OCI-LY7 (cell line): ENCODE data around the gene KLF12. TPM values are rescaled to one million over a fixed set of nuclear protein-coding genes. Genes with fewer than 3 reads are reported as not detected.

ENCODE experiments used
- BruUV-seq: library from RNA; stranded (reverse); fragments of 400-500 nt; replicated peaks from 2 replicates; lab custom pipeline; 2021; lab: Mats Ljungman, UMichigan
- CTCF ChIA-PET: fragments of 300-600 bp; sonication (Branson Sonifier 250); formaldehyde crosslinking; loops from one replicate; lab custom pipeline; 2022; ENCODE audit warnings: antibody characterized with exemption; ENCODE audit not compliant: unreplicated experiment; lab: Charles Lee
- POLR2A ChIA-PET: fragments of 300-600 bp; sonication (Branson Sonifier 250); formaldehyde crosslinking; loops from one replicate; lab custom pipeline; 2022; ENCODE audit warnings: antibody characterized with exemption; lab: Charles Lee
- DNase-seq: peaks from one replicate; pipeline ENCODE4 v3.0.0-alpha.2; 2015; ENCODE audit warnings: low spot score
- H2AFZ ChIP-seq: fragments of 200-600 bp; sonication (generic), shearing (Covaris generic); 2 replicates; pipeline ENCODE4 v1.6.1; 2014; ENCODE audit warnings: mild to moderate bottlenecking, antibody characterized with exemption, low read length, moderate library complexity
- H3K27ac ChIP-seq: fragments of 200-600 bp; sonication (generic); 2 replicates; pipeline ENCODE4 v1.5.1; 2014; ENCODE audit warnings: mixed run types, low read depth, mild to moderate bottlenecking, moderate library complexity, low read length, inconsistent platforms; ENCODE audit not compliant: poor library complexity, severe bottlenecking
- H3K36me3 ChIP-seq: fragments of 200-600 bp; sonication (generic); 2 replicates; pipeline ENCODE4 v1.6.1; 2014; ENCODE audit warnings: mild to moderate bottlenecking, antibody characterized with exemption, low read length, moderate library complexity, mixed read lengths; ENCODE audit not compliant: insufficient read depth
- H3K4me1 ChIP-seq: fragments of 200-600 bp; sonication (generic); 2 replicates; pipeline ENCODE4 v1.5.1; 2014; ENCODE audit warnings: mild to moderate bottlenecking, low read length; ENCODE audit not compliant: insufficient read depth, poor library complexity, severe bottlenecking
- H3K4me2 ChIP-seq: fragments of 200-600 bp; sonication (generic); 2 replicates; pipeline ENCODE4 v1.6.1; 2014; ENCODE audit warnings: mild to moderate bottlenecking, low read length
- H3K4me3 ChIP-seq: fragments of 200-600 bp; sonication (generic); 2 replicates; pipeline ENCODE4 v1.5.1; 2014; ENCODE audit warnings: mild to moderate bottlenecking, low read depth, low read length; ENCODE audit not compliant: poor library complexity, severe bottlenecking
- H3K79me2 ChIP-seq: fragments of 200-600 bp; sonication (generic); 2 replicates; pipeline ENCODE4 v1.6.1; 2016; ENCODE audit warnings: low read depth, mild to moderate bottlenecking, low read length, moderate library complexity, mixed read lengths; ENCODE audit not compliant: insufficient read depth
- H3K9me2 ChIP-seq: fragments of 200-600 bp; sonication (generic); 2 replicates; pipeline ENCODE4 v1.6.1; 2016; ENCODE audit warnings: mild to moderate bottlenecking, low read length, mixed read lengths; ENCODE audit not compliant: insufficient read depth
- H3K9me3 ChIP-seq: fragments of 200-600 bp; sonication (generic); 2 replicates; pipeline ENCODE4 v1.6.1; 2014; ENCODE audit warnings: mild to moderate bottlenecking, mixed run types, low read length, mixed read lengths
- H4K20me1 ChIP-seq: fragments of 200-600 bp; sonication (generic); 2 replicates; pipeline ENCODE4 v1.6.1; 2014; ENCODE audit warnings: mild to moderate bottlenecking, antibody characterized with exemption, low read length, moderate library complexity, mixed read lengths; ENCODE audit not compliant: insufficient read depth
- CTCF ChIP-seq: fragments of 200-600 bp; sonication (generic); conservative IDR thresholded peaks from 2 replicates; pipeline ENCODE4 v1.5.1; 2014; ENCODE audit warnings: mild to moderate bottlenecking, antibody characterized with exemption, low read length, moderate library complexity, mixed read lengths
- EZH2phosphoT487 ChIP-seq: fragments of 200-600 bp; sonication (generic); IDR thresholded peaks from 2 replicates; pipeline ENCODE4 v1.6.1; 2018; ENCODE audit warnings: low read depth, borderline replicate concordance, mild to moderate bottlenecking, mixed run types, antibody characterized with exemption, low read length, moderate library complexity, mixed read lengths
- intact Hi-C: fragments of 100-400 bp; cut with micrococcal nuclease; formaldehyde crosslinking; loops from one replicate; pipeline ENCODE4 v1.10.0; 2022; ENCODE audit not compliant: unreplicated experiment
- total RNA-seq, 2 experiments: library from RNA; depleted of rRNA in 1 of 2; stranded (reverse); fragments of >200 nt in 1 of 2; shearing (Covaris generic) in 1 of 2; gene quantifications; 2 replicates each; pipeline ENCODE4 v1.2.3, GENCODE V29; 2014 to 2022

KLF12 gene
- total RNA-seq, 2 experiments from 2014 or later, result 13.3 to 40.1 TPM

DNA sequence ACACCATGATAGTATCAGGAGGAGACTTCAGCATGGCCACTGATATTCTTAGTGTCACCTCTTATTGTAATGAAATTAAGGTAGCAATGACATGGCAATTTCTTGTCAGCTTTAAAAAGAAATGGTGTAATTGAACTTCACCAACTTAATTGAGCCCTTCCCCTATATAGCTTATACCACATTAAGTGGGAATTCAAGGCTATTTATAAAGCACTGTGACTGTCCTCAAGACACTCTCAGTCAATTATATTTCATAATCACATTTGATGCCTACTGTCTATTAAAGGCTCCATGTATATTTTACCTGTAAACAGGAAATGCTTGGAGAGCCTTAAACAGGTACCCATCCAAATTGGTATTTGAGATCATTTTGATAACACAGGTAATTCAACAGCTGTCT, 28.3 kb downstream of the KLF12 start:
- intact Hi-C loops, result no loop called here
- TF ChIP-seq EZH2phosphoT487 (no peak), CTCF (no peak)
- no peak for DNase-seq
- no peak overlapping the region for H3K27ac ChIP-seq
- no peaks in the 10 kb centered on the region for H3K9me2 ChIP-seq
- H4K20me1 ChIP-seq, result 0 out of 2 replicates have a peak, but pooled peaks cover 4% of the 10 kb centered on the region
- H3K4me1 ChIP-seq, result no peaks in the 10 kb centered on the region
- no peak overlapping the region for H2AFZ ChIP-seq
- H3K36me3 ChIP-seq, result peaks cover 28% of the 10 kb centered on the region
- peaks cover 88% of the 10 kb centered on the region; the same call in 1 of the 2 replicates for H3K79me2 ChIP-seq
- no TSS peak for BruUV-seq
- POLR2A ChIA-PET, result interaction anchor here (0.9 to 1.1 kb wide), 2 partner anchors 13 to 19 kb away, joined by 3 read pairs; no protein-coding TSS in a partner anchor
- no peak overlapping the region for H3K4me3 ChIP-seq
- peaks cover 21% of the 10 kb centered on the region for H3K9me3 ChIP-seq
- CTCF ChIA-PET, result no interaction called here
- no peak overlapping the region for H3K4me2 ChIP-seq

DNA sequence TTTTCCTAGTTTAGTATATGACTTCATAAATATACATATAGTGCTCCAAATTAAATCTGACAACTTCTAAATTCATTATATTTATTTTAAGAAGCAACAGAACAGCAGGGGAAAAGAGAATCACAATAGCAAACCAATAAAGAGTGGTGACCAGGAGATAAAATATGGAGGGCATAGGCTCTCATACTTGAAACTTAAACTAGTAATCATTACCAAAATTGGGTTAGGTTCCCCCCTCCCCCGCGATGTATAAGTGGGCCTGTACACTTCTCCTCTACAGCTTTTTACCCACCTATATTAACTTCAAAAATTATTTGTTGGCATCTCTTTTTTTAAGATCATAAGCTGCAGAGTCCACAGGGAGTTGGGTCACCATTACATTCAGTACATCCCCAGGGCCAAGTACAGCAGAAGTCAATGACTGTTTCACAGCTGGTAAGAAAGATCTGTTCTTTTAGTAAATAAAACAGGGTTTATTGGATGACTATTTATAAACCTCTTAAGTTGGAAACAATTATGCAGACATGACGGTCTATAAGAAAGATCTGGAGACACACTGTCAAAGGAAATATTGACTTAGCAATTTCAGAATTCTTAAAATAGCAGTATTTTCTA, 29.4 kb downstream of the KLF12 start:
- no TSS peak for BruUV-seq
- H3K79me2 ChIP-seq, result peaks cover 87% of the 10 kb centered on the region; the same call in 1 of the 2 replicates
- H3K4me1 ChIP-seq, result no peaks in the 10 kb centered on the region
- H3K9me3 ChIP-seq, result peaks cover 21% of the 10 kb centered on the region
- TF ChIP-seq EZH2phosphoT487 (no peak), CTCF (no peak)
- no peaks in the 10 kb centered on the region for H3K9me2 ChIP-seq
- no peak overlapping the region for H3K4me2 ChIP-seq
- CTCF ChIA-PET, result no interaction called here
- peaks cover 31% of the 10 kb centered on the region for H3K36me3 ChIP-seq
- intact Hi-C loops, result no loop called here
- DNase-seq, result no peak
- H3K27ac ChIP-seq, result no peak overlapping the region
- POLR2A ChIA-PET, result interaction anchor here (0.5 to 1.0 kb wide), 4 partner anchors 11 to 111 kb away, joined by 3 to 4 read pairs (median 3); no protein-coding TSS in a partner anchor
- 0 out of 2 replicates have a peak, but pooled peaks cover 4% of the 10 kb centered on the region for H4K20me1 ChIP-seq
- no peak overlapping the region for H3K4me3 ChIP-seq
- H2AFZ ChIP-seq, result no peak overlapping the region

DNA sequence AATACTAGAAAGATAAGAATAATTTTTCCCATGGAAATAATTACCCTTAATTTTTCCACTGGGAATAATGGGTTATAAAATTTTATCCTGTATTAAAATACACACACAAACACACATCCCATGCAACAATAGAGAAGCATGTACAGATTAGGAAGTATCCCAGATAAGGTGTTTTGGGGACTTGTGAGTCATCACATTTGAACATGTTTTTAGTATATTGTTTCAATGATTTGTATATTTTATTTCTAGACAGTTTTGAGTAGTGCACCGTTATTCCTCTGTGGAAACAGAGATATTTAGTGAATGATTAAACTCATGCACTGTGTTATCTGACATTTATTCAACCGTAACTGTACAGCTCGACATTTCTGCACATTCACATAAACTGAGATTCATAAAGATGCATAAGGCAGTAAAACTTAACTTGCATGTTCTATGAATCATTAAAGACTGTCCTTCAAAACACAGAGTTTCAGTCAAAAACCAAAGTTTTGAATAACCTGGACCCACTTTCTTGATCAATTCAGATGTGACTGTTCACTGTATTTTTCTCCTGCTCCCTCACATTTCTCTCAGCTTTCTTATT, 30.1 kb downstream of the KLF12 start:
- Histone ChIP-seq H3K36me3 (peaks cover 31% of the 10 kb centered on the region), H3K9me2 (no peaks in the 10 kb centered on the region), H3K4me3 (no peak overlapping the region), H3K4me1 (no peaks in the 10 kb centered on the region), H3K79me2 (peaks cover 84% of the 10 kb centered on the region; the same call in 1 of the 2 replicates), H3K9me3 (peaks cover 21% of the 10 kb centered on the region), H3K27ac (no peak overlapping the region), H2AFZ (no peak overlapping the region), H3K4me2 (no peak overlapping the region), H4K20me1 (0 out of 2 replicates have a peak, but pooled peaks cover 4% of the 10 kb centered on the region)
- DNase-seq, result no peak
- ChIA-PET CTCF (no interaction called here), POLR2A (no interaction called here)
- intact Hi-C loops, result no loop called here
- no TSS peak for BruUV-seq
- no peak for TF ChIP-seq CTCF
- TF ChIP-seq EZH2phosphoT487, result no peak
